NCI-H1105 (cell line): Measurements from ENCODE around the gene AGFG1.

Experiments used
- DNase-seq: peaks from one replicate; lab custom pipeline; 2025; lab: John Stamatoyannopoulos, UW

AGFG1 gene, protein sequence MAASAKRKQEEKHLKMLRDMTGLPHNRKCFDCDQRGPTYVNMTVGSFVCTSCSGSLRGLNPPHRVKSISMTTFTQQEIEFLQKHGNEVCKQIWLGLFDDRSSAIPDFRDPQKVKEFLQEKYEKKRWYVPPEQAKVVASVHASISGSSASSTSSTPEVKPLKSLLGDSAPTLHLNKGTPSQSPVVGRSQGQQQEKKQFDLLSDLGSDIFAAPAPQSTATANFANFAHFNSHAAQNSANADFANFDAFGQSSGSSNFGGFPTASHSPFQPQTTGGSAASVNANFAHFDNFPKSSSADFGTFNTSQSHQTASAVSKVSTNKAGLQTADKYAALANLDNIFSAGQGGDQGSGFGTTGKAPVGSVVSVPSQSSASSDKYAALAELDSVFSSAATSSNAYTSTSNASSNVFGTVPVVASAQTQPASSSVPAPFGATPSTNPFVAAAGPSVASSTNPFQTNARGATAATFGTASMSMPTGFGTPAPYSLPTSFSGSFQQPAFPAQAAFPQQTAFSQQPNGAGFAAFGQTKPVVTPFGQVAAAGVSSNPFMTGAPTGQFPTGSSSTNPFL

DNA sequence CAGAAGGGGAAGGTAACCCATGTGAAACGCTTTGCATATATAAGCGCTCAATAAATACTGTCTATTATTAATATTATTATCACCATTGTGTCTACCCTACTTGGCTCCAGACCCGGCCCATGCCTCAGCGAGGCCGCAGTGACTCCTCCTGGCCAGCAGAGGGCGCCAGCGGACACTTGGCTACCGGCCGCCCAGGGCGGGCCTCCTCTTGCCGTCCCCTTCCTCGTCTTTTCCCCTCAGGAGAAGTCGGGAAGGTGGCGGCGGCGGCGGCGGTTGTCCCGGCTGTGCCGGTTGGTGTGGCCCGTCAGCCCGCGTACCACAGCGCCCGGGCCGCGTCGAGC is at the start of gene AGFG1:
Gene AGFG1 (plus strand): TSS at position 233 of the 341 bp plus-strand sequence. CDS start 266 bp downstream, outside the sequence.
- DNase-seq = peak; percentile 69

DNA sequence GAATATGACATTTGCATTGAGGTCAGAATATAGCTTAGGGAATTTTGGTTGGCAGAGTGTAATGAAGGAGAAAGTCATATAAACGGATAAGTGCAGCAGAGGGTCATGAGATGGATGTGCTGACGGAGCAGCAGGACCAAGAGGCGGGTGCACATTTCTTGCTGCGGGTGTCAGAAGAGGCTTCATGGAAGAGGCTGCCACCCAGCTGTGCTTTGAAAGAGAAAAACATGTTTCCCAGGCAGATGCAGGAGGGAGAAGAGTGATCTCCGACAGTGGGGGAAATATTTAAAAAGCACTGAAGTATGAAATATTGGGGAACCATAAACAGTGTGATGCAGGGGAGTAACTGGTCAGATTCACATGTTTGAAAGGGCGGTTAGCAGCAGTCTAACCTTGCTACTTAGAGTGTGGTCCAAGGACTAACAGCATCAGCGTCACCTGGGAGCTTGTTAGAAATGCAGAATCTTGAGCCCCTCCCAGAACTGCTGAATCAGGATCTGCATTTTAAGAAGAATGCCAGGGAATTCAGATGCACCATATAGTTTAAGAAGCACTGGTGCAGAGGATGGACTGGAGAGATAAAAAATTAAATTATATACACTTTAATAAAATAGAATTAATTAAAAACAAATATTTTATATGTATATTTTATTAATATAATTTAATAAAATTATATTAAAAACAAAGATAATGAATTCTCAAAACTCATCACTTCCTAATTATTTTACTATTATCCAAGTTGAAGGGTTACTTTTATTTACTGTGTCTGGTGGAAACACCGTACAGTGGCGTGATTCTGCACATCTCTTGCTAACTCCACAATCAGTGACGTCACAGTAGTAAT is 48.1 kb upstream of the AGFG1 start:
- no peak for DNase-seq

DNA sequence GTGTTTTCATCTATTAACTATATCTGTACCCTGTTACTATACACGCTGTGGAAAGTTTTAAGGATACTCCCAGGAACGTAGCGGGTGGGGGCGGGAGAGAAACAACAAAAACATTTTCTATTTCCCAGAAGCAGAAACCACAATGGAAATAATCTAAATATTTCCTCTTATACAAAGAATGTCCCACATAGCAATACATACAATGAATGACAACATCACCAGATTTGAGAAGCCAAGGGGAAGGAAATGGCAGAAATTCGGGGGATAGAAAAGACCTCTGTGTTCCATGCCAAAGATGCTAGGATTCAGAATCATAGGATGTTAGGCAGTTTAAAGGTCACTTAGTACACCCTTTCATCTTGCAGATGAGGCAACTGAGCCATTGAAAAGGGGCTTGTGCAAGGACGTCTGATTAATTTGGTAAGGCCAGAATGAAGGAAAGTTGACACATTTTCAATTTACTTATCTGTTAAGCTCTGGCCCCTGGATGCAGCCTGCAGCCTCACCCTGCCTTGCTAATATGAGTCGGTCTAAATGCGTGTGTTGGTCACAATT is 43.1 kb upstream of the AGFG1 start:
- no peak for DNase-seq

DNA sequence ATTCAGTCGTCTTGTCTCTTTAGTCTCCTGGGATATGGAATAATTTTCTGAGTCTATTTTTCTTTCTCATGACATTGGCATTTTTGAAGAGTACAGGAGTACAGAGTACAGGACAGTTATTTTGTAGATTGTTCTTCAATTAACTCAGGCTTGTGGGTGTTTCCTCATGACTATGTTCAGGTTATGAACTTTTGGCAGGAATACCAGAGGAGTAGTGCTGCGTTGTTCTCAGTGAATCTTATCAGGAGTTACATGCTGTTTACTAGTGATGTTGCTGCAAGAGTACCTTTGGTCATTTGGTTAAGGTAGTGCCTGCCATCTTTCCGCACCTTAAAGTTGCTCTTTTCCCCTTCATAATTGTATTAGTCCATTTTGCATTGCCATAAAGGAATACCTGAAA is 41.3 kb upstream of the AGFG1 start:
- DNase-seq = no peak

DNA sequence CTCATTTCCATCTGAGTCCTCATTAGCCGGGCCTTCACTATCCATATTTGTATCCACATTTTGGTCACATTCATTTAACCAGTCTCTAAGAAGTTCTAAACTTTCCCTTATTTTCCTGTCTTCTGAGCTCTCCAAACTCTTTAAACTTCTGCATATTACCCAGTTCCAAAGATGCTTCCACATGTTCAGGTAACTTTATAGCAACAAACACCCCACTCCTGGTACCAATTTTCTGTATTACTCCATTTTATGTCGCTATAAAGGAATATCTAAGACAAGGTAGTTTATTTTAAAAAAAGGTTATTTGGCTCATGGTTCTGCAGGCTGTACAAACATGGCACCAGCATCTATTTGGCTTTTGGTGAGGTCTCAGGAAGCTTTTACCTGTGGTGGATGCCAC is 38.8 kb upstream of the AGFG1 start:
- DNase-seq = no peak

DNA sequence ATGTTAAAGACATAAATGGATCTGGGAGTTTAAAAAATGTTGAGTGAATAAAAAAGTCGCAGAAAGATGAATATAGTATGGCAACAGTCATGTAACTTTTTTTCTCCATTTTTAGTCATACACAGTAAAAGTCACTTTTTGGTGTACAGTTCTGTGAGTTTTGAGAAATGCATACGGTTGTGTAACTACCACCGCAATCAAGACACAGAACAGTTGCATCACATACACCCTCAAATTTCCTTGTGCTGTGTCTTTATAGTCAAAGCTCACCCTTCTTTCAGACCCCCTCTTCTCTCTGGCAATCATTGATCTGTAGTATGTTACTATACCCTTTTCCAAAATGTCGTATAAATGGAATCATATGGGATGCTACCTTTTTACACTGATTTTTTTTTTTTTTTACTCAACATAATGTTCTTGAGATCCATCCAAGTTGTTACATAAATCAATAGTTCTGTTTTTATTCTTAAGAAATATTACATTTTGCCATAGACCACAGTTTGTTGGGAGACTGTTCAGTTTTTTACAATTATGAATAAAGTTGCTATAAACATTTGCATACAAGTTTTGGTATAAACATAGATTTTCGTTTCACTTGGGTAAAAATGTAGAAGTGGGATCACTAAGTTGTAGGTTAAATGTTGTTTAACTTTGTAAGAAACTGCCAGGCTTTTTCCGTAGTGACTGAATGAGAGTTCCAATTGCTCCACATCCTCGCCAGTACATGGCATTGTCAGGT is 35.4 kb upstream of the AGFG1 start:
- no peak for DNase-seq

DNA sequence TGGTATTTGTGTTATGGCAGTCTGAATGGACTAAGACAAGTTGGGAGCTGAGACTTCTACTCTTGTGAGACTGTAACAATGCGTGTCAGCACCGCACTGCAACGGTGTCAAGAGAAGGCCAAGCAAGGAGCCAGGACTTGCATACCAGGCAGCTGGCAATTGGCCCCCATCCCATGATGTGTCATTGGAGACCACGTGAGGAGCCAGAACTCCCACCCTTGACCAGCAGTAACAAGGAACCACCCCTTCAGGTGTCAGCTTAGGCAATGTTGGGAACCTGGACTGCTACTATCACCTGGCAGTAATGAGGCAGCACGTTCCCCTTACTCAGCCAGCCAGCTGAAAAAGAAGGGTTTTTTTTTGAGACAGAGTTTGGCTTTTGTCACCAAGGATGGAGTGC is 32.7 kb upstream of the AGFG1 start:
- DNase-seq = no peak

DNA sequence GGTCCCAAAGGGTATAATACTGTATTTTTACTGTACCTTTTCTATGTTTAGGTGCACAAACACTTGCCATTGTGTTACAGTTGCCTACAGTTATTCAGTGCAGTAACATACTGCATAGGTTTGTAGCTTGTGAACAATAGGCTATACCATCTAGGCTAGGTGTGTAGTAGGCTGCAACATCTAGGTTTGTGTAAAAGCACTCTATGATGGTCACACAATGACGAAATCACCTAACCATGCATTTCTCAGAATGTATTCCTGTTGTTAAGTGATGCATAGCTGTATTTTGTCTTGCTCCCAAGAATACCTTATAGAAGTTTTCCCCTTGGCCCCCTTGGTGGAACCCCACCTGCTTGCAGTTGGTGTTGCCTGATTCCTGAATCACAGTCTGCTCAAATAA is 29.3 kb upstream of the AGFG1 start:
- DNase-seq = no peak

DNA sequence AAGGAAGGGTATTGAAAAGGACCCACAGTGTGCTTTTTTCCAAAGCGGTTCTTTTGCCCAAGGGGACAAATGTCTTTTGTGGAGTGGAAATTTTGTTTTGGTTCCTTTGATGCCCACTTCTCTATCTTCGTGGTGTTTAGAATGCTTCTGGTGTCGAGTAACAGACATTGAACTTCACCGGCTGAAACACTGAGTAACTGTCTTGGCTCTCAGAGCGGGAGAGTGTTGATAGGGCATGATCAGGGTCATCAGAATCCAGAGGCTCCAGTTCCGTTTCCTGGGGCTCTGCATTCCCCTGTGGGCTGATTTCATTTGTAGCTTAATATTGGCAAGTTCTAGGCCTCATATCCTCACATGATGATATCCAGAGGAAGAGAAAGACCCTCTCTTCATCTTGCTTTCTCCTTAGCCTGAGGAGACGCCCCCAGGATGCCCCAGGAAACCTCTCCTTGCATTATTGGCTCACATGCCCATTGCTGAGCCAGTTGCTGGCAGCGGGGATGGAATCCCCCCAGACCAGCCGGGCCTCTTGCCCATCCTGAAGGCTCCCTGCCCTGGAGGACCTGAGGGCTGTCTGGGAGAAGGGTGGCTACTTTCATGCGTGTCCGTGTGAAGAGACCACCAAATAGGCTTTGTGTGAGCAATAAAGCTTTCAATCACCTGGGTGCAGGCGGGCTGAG is 27.9 kb upstream of the AGFG1 start:
- no peak for DNase-seq

DNA sequence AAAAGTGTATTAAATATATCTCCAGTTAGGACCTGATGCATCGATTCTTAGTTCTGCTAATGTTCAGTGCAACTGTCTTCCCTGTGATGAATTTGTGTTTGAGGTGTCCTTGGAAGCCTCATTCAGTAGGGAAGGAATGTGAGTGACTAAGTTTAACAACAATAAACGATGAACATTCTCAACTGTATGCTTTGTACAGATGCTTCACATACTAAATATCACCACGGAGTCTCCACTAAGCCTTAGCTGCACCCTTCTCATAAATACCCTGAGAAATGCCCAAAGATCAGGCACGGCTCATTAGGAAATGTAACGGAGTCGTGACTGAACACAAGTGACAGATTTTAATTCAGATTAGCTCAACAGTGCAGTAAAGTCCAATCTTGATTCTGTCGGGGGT is 24.4 kb upstream of the AGFG1 start:
- DNase-seq = no peak

DNA sequence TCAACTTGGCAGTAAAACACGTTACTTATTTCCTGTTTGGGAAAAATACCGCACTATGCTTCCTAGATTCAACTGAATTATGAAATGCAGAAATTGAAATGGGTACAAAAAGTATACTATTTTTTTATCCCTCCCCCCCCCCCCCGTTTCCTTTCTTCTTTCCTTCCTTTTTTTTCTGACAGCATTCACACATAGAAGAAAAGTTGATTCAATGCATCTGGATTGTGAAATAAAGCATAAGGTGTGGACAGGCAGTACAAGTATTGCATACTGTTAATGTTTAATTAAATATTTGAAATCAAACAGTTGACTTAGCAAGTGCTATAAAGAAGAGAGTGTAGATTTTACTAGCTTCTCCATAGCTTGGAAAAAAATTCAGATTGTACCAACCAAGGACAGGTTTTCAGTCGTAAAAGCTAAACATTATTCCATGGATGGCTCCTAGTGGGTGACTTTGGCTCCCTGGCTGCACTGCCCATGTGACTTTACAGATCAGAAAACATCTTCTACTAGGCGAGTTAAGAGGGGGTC is 21.6 kb upstream of the AGFG1 start:
- DNase-seq = no peak

DNA sequence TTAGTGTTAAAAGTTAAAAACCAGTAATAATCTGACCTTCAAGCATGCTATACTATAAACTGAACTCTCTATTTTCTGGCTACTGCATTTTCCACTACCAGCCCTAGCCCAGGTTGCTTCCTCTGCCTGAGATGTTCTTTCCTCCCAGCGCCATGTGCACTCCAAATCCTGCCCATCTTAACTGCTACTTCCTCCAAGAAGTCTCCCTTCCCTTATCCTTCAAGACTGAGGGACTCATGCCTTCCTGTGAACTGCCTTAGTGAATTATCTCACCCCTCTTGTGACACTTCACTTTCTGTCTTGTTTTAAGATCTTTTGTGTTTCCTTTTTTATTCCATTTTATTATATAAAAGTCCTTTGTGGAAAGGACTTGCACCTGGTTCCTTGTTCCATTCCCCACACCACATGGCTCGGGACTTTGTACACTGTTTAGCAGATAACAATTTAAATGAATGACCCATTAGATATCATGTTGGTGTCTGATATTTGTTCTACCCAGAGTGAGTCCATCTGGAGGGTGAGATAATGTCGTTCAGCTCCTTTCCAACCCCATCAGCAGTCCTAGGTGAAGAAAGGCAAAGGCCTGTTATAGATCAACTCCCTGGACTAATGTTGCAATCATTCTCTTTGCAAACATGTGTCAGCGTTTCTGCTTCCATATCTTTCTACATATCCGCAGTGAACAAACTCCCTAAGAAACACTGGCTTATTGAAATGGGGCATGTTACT is 20.9 kb upstream of the AGFG1 start:
- DNase-seq = no peak

DNA sequence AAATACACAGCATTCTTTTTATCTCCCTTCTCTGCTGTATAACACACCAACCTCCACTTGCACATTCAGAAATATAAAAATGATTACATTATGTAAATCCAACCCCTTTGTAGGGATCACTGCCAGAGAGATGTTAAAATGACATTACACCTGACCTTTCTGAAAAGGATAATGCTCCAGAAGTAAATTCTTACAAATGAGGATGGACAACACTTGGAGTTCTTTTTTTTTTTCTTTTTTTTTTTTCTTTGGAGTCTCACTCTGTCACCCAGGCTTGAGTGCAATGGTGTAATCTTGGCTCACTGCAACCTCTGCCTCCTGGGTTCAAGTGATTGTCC is 20.3 kb upstream of the AGFG1 start:
- DNase-seq = no peak

DNA sequence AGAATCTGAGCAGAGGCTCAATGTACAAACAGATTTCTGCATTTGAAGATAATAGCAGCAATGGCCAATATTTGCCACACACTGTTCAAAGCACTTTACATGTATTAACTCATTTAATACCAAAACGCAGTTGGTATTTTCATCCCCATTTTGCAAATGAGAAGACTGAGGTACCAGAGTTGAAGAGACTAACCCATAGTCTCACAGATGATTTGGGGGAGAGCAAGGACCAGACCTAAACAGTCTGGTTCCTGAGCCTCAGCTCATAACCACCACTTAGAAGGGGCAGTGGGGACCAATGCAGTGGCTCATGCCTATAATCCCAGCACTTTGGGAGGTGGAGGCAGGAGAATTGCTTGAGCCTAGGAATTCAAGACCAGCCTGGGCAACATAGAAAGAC is 18.1 kb upstream of the AGFG1 start:
- DNase-seq = no peak

DNA sequence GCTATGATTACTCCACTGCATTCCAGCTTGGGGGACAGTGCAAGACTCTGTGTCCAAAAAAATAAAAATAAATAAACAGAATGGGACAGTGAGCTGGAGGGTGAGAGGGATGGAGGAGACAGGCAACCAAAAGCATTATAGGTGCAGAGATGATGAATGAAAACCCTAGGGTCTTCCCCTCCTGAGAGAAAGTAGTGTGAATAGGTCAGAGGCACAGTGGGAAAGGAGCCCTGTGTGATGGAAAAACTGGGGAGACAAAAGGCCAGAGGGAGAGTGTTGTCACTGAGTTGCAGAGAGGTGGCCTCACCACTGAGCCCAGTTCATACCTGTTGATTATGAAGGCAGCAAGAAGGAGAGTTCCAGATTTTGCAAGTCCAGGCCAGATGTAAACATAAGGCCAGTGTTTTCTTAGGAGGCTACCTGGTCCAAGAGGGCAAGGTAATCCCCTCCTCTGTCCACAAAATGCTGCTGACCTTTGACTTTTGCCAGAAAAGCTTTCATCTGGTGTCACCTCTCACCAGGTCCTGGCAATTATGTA is 17.6 kb upstream of the AGFG1 start:
- no peak for DNase-seq

DNA sequence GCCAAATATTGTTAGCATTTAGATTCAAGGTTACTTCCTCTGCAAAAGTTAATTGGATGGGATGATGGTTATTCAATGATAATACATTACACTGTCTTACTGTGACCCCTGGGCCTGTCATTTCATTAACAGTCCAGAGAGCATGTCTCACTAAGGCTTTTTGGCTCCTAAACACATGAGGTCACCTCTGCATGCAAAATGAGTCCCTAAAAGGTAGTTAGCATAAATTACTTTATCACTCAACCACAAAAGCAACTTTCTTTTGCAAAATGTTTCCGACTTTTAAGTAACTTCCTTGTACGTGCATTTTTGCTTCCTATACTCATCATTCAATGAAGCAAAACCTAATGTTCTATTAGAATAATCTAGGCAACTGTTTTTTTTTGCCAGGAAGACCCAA is 16.8 kb upstream of the AGFG1 start:
- DNase-seq = no peak

DNA sequence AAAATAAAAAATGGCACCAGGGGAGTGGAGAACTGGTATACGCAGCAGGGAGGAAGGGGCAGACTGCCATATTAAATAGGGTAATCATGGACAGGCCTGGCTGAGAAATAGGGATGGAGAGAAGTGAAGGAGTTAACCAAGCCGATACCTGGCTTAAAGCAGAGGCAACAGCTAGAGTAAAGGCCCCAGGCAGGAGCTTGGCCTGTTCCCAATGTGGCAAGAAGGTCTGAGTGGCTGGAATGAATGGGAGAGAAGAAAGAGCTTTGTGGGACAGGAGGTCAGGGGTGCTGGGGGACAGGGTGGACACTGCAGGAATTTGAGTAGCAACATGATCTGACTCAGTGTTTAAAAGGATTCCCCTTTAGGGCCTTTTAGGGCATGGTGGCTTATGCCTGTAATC is 15.9 kb upstream of the AGFG1 start:
- no peak for DNase-seq

DNA sequence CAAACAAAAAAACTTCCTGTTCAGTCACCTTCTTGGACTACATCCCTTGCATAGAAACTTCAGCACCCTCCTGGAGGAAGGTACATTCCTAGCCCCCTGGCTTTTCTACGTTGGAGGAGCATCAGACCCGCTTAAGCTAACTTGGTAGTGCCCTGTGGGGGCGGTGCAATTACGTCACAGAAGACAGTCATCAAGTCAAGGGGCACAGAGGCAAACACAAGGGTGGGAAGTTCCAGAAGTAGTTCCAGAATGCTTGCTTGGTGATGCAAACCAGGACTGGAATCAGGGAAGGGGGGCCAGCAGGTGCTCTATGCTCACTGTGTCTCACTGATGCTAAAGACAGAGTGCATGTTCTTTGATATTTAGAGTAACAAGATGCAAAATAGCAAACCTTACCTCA is 15.2 kb upstream of the AGFG1 start:
- DNase-seq = no peak

DNA sequence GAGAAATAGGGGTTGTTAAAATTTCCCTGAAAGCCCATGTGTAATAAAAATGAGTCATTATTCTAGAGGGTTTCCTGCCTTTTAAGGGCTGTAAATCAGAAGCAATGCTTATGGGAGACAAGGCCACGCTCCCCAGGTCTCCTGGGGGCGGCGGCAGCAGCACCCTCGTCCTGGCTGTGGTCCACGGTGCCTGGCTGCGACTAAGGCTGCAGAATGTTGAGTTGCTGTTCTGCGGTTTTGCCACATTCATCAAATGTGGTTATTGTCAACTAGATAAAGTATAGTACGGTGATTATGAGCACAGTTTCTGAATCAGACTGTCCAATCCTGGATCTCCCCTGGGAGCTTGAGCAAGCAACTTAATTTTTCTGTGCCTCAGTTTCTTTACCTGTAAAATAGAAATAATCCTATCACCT is 11.9 kb upstream of the AGFG1 start:
- no peak for DNase-seq

DNA sequence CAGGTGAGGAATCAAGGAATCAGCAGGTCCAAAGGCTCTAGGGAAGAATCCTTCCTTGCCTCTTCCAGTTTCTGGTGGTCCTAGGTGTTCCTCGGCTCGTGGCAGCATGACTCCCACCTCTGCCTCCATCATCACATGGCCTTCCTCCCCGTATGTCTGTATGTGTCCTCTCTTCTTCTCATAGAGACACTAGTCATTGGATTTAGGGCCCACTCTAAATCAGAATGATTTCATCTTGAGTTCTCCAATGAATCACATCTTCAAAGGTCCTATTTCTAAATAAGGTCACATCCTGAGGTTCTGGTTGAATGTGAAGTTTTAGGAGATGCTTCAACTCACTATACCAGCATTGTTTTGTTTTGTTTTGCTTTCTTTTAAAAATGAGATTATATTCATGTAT is 11.1 kb upstream of the AGFG1 start:
- DNase-seq = no peak
